Stimulated activated CD8-positive, alpha-beta memory T cell treated with anti-CD3 and anti-CD28 coated beads, Interleukin-7, amount 100 ng/mL, for 48 hours (primary cell): ENCODE data around the gene PIGK.
"Not testable (repeated sequence)": the region's sequence is repeated elsewhere in the genome, so short reads cannot be mapped to it uniquely, and the experiment has no call there.

Experiments used
- DNase-seq, 2 donors: peaks; one replicate each; pipeline ENCODE4 v3.0.0-alpha.2; 2020; ENCODE audit warnings: low read depth in 1 of 2; ENCODE audit errors: extremely low read depth in 1 of 2

PIGK gene

DNA sequence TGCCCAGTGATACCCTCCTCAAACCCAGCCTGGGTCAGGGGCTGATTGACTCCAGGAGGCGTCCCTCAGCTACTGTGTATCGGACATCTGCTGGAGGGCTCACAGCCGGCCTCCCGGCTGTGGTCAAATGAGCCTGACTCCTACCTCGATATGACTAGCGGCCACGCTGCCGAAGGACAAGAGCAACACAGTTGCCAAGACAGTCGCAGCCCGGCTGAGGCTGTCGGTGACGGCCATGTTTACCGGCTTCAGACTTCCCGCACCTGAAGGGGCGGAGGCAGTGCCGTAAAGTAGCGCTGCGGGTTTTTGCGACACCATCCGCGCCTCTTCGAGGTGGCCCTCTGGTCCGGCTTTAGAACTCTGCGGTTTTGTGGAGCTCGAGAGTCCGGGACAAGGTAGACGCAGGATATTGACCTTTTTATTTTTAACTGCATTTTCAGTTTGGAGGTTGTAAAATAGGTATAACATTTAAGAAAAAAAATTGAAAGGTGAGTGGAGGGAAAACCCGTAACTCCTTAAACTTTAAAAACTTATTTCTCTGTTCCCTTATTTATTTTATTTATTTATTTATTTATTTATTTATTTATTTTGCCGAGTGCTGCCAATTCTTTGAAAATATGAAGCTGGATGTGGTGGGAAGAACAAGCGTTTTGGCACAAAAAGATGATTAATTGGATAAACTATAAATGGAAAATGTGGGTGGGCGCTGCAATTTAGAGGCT, at the start of gene PIGK:
PIGK (minus strand) TSS at position 265 of the 722 bp plus-strand sequence; CDS start at position 237, 28 bp downstream.
- peak; percentile 70 to 77 for DNase-seq

DNA sequence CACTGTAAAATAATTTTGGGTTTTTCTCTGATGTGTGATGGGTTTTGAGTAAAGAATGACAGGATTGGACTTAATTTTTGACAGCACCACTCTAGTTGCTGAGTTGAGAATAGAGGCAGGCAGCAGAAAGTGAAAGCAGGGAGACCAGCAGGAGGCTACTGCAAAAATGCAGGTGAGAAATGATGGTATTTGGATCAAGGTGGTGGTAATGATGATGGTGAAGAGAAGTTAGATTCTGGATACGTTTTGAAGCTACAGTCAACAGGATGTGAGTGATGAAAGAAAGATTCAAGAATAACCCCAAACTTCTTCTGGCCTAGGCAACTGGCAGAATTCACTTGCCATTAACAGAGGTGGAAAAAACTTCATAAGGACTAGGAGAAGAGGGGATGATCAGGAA, 47.8 kb upstream of the PIGK start:
- DNase-seq, result no peak

DNA sequence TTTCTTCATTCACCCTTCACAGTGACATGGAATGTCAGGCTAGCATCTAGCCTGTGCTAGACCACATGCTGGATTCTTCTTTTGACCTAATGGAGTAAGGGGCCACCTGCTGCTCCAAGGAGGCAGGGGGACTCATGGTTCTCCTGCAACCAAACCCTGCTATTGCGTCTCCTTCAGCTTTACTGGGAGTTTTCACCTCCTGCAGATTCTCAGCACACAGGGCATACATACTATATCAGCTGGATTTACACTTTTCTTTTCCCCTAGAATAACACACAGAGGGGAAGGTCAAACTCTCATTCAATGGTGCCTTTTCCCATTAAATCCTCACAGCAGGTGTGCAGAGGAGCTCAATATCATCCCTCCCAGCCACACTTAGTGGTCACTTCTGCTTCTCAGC, 46.0 kb upstream of the PIGK start:
- DNase-seq, result no peak

DNA sequence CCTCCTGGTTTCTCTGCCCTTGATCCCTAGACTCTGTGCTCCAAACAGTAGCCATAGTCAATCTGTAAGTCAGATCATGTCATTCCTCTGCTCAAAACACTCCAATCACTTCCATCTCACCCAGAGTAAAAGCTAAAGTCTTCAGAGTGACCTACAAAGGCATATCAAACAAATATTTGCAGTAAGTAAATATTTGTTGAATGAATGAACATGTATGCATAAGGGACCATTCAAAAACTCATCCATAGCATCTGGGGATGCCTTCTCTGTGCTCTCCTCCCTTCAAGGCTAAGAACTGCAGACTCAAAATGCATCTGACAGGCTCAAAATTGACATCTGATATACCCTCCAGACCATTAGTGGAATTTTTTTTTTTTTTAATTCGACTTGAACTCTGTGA, 44.5 kb upstream of the PIGK start:
- DNase-seq, result no peak

DNA sequence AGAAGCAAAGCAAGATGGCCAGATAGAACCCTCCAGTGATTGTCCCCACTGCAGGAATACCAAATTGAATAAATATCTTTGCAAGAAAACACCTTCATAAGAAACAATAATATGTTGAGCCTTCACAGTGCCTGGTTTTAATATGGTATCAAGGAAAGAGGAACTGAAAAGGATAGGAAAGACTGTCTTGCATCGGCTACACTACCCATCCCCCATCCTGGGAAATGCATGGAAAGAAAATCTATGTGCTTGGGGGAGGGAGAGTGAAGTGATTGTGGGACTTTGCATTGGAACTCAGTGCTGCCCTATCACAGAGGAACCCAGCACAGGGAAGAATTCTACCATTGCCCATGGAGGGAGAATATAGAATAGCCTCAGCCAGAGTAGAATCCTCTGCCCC, 34.0 kb upstream of the PIGK start:
- DNase-seq, result no peak

DNA sequence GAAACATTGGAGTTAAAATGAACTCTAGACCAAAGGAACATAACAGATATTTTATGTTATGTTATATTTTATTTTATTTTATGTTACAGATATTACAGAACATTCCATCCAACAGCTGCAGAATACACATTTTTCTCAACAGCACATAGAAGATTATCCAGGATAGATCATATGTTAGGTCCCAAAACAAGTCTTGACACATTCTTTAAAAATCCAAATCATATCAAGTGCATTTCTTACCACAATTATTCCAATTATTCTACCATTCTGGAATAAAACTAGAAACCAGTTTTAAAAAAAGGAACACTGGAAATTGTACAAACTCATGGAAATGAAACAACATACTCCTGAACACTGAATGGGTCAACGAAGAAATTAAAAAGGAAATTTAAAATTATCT, 30.9 kb upstream of the PIGK start:
- no peak for DNase-seq

DNA sequence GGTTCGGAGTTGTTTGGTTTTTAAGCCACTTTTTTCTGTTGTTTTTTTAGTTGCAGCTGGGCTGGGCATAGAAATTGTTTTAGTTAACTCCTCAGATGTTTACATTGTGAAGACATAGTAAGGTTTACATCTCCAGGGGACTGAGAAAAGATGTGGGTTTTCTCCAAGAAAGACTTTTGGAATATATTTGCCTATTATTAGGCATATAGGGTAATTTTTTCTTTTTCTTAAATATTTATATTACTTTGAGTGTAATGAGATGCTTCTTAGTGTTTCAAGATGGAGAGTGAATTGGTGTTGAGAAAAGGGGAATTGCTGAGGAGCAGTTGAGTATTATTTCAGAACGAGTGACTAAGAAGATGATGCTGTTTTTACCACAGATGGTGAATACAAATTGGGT, 26.6 kb upstream of the PIGK start:
- DNase-seq, result no peak

DNA sequence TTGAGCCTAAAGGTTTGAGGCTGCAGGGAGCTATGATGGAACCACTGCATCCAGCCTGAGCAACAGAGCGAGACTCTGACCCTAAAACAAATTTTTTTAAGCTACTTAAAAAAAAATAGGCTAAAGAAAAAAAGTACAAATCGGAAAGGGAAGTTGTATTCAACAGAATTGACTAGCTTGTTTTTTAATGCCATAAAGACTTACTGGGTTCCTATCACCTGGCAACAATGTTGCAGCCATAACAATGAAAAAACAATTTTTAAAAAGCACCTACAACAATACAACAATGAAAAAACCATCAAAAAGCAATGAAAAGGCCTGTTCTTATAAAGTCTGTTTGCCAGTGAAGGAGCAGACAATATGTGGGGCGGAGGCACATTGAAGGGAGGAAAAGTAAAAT, 20.1 kb upstream of the PIGK start:
- DNase-seq, result no peak

DNA sequence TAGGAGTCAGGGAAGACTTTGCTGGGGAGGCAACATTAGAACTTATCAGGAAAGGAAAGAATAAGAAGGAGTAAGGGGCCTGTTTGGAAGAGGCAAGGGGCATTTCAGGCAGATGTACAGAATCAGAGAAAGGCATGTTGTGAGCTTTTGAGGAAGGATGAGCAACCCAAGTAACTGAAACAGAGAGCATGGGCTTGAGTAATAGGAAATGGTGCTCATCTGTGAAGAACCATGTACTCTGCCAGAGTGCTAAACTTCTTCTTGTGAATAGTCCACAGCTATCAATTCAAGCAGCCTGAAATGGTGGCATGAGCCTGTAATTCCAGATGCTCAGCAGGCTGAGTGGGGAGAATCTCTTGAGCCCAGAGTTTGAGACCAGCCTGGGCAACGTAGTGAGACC, 19.2 kb upstream of the PIGK start:
- DNase-seq, result no peak

DNA sequence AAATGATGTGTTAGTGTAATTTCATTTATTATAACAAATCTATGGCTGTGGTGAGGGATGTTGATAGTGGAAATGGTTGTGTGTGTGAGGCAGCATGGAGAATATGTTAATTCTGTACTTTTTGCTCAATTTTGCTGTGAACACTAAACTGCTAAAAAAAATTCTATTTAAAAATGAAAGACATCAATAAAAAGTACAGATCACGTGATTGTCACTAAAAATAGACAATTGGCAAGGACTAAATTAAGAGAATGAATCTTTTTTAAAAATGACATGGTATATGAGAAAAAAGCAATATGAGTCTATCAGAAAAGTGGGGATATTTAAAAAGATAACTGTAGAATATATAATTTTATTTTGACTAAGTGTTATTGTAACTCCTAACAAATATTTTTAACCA, 15.7 kb upstream of the PIGK start:
- DNase-seq, result no peak

DNA sequence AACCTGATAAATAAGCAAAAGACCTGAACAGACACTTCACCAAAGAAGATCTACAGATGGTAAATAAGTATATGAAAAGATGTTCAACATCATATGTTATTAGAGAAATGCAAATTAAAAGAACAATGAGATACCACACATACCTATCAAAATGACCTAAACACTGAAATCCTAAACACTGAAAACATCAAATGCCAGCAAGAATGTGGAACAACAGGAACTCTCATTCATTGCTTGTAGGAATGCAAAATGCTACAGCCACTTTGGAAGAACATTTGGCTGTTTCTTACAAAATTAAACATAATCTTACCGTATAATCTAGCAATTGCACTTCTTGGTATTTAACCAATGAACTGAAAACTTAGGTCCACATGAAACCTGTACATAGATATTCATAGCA, 14.9 kb upstream of the PIGK start:
- DNase-seq, result no peak

DNA sequence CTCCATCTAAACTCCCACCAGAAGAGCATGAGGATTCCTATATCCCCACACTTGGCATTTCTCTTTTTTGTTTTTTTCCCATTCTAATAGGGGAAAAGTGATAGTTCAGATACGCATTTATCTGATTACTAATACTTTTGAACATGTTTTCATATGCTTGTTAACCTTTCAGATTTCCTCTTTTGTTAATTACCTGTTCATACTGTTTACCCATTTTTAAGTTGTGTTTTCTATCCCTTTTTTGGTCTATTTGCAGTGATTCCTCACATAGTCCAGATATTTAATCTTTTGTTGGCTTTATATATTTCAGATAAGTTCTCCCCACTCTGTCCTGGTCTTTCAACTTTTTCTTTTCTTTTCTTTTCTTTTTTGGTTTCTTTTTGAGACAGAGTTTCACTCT, 13.6 kb upstream of the PIGK start:
- DNase-seq, result no peak

DNA sequence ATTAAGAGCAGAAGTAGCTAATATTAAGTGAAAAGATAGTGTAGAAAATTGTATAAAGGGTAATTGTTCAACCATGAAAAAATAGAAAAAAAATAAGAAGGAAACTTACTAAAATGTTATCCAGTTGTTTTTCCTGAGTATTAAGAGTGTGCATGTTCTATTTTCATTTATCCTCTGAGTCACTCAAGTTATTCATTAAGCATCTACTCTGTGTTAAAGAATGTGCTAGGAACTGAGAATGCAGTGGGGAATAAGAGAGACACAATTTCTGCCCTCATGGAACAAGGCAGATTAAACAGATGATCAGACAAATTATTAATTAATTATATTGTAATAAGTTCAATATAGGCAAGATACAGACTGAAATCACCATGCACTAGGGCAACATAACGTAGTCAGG, 10.8 kb upstream of the PIGK start:
- DNase-seq, result no peak

DNA sequence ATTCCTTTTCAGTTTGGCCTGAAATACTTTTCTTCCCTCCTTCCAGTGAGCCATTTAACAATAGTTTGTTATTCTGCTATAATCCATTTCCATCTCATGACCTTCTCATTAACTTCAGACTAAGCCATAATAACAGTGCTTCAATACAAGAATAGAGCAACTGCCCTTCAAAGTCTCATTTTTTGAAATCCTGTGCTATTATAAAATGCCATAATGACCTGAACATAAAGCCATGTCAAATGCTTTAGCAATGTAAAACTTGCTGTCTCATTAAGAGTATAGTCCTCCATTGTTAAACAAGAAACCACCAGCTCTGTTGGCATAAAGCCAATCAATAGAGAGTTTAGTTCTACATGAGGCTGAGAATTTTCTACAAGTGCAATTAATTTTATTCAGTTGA, 9.6 kb upstream of the PIGK start:
- no peak for DNase-seq

DNA sequence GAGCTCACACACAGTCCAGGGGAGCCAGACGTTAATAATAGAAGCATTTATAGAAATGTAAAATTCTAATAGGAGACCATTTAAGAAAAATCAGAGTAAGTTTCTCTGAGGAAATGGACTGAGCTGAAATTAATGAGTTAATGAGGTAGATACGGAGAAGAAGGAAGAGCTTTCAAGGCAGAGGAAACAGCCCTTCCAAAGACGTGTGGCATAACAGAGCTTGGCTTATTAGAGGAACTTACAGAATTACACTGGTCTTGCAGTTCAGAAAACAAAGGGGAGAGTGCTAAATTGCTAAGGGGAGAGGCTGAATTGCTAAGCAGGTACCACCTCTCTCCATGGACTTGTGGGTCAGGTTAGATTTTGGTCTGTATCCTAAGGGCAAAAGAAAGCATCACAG, 8.2 kb upstream of the PIGK start:
- no peak for DNase-seq

DNA sequence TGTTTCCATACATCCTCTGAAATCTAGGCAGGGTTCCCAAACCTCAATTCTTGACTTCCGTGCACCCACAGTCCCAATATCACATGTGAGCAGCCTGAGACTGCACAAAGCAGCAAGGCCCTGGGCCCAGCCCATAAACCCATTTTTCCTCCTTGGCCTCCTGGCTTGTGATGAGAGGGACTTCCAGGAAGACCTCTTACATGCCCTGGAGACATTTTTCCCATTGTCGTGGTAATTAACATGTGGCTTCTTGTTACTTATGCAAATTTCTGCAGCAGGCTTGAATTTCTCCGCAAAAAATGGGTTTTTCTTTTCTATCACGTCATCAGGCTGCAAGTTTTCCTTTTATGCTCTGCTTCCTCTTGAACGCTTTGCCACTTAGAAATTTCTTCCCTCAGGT, 3.3 kb upstream of the PIGK start:
- no peak for DNase-seq

DNA sequence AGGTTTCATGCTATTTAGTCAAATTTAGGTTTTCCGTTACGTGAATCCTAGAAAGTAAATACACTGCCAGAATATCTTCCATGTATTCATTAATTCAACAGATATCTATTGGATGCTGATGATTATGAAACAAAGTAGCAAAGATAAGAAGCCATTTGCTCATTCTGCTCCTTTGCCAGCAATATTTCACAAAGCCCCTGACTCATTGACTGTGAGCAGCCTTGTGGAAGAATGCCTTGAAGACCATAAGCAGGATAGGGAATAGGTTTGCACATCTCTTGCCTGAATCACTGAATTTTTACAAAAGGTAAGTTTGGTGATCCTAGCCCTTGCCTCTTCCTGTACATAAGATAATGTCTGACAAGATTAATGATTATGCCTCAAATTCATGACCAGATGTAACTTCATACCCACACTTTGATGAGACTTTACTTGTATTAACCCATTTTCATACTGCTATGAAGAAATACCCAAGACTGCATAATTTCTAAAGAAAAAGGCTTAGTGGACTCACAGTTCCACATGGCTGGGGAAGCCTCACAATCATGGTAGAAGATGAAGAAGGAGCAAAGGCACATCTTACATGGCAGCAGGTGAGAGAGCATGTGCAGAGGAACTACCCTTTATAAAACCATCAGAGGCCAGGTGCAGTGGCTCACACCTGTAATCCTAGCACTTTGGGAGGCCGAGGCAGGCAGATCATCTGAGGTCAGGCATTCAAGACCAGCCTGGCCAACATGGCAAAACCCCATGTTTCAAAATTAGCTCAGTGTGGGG, 1.6 kb upstream of the PIGK start:
- DNase-seq, result no peak

DNA sequence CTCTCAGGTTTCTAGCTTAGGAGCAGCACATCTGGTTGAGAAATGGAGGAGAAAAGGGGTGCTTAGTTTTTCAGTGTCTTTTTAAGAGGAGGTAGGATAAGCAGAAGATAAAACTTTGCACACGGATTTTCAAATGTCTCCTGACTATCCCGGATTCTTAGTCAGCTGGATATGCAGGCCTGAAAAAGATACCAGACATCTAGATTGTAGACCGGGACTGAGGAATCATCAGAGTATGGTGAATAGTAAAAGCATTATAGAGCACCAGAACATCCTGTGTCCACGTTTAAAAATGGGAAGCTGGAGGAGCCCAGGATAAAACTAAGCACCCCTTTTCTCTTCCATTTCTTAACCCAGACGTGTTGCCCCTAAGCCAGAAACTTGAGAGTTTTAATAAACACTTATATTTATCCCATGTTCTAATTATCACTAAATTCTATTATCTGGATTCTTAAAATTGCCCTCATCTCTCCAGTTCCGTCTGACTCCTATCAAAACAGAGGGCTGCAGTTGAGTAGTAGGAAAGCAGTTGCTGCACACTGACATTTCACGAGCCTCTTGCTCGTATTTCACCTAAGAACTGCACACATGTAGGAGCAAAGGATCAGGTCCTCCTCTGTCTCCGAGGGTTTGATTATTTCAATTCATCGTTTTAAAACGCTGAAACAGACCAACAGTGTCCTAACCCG, 609 bp downstream of the PIGK start:
- DNase-seq, result no peak

DNA sequence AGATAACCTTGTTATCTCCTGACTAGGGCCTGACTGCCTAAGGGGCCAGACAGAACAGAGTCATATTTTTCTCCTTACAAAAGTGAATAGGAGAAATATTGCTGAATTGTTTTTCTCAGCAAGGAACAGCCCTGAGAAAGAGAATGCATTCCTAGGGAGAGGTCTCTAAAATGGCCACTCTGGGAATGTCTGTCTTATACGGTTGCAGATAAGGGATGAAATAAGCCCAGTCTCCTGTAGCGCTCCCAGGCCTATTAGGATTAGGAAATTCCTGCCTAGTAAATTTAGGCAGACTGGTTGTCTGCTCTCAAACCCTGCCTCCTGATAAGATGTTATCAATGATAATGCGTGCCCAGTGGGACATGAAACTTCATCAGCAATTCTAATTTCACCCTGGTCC, 15.2 kb downstream of the PIGK start:
- not testable (repeated sequence) for DNase-seq

DNA sequence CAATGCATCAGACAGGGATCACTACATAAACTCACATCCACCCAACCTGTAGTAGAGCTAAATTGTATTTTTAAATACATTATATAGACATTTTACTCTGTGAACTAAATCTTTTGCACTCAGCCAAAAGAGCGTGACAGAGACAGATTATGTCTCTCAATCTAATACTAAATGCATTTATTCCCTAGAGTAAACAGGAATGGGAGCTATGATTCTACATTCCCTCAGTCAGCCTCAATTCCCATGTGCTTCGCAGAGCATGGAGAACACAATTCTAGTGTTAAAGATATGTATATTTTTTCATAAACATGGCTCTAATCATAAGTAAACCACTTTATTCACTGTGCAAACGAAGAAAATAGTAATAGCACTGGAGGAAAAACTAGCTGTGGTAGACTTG, 16.5 kb downstream of the PIGK start:
- no peak for DNase-seq

DNA sequence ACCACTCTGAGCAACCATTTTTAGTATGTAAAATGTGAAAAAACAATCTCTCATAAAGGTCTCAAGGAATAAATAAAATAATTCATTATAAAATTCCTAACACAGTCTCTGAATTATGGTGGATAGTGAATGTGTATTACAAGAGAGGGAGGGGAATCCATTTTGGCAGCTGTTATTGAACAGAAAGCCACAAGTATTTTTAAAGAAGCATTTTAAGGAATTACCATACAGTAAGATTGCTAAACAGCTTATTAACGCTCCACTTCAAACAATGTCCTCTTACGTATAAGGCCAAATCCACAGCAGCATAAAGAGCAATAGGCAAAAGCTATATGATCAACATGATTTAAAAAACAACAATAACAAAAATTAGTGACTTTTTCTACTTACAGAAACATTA, 18.4 kb downstream of the PIGK start:
- DNase-seq, result no peak

DNA sequence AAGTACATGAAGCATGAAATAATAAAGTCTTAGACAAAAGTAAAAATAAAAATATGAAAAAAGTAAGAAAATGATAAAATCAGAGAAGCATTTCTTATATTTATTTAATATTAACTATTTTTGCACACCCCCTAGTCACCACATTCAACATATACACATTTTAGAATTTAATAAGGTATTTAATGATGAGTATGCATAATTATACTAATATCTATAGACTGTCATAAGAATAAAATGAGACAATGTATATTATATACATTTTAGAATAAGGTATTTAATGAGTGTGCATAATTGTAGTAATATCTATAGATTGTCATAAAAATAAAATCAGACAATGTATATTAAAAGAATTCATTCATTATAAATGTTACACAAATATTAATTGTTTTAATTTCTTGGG, 18.9 kb downstream of the PIGK start:
- DNase-seq, result no peak
